ENCODE results near the gene KPNA1.
"Not testable (repeated sequence)": the region's sequence is repeated elsewhere in the genome, so short reads cannot be mapped to it uniquely, and the experiment has no call there.

Gene KPNA1

GRCh38 chr3:122502139-122502538 lies 12.6 kb downstream of the KPNA1 start:
- H3K4me3 ChIP-seq (ENCODE audit: low read depth in 1 of 2, low read length in 2 of 2) = no peak overlapping the region
- H3K4me1 ChIP-seq (ENCODE audit: insufficient read depth, low read length) = peaks cover 15% of the 10 kb centered on the region
- H3K27ac ChIP-seq (ENCODE audit: low read depth, low read length) = no peak overlapping the region
- H3K27me3 ChIP-seq (ENCODE audit: control insufficient read depth in 1 of 2, insufficient read depth in 2 of 2, low read length in 2 of 2) = no peaks in the 10 kb centered on the region
- no peaks in the 10 kb centered on the region for H3K9me3 ChIP-seq (ENCODE audit: low read length)
- no peaks in the 10 kb centered on the region for H3K36me3 ChIP-seq (ENCODE audit: insufficient read depth, low read length)
- no peak overlapping the region for H3K9ac ChIP-seq (ENCODE audit: low read length)

- H3K27ac ChIP-seq (ENCODE audit: low read depth, low read length); H3K9me3 ChIP-seq (ENCODE audit: low read length); H3K4me3 ChIP-seq (ENCODE audit: low read depth in 1 of 2, low read length in 2 of 2); H3K36me3 ChIP-seq (ENCODE audit: insufficient read depth, low read length); H3K27me3 ChIP-seq (ENCODE audit: control insufficient read depth in 1 of 2, insufficient read depth in 2 of 2, low read length in 2 of 2); H3K9ac ChIP-seq (ENCODE audit: low read length): not testable (repeated sequence)
- H3K4me1 ChIP-seq (ENCODE audit: insufficient read depth, low read length) = peaks cover 11% of the 10 kb centered on the region
Measured at GRCh38 chr3:122500964-122501363, 13.8 kb downstream of the KPNA1 start.

GRCh38 chr3:122498152-122498551 lies 16.6 kb downstream of the KPNA1 start:
- Histone ChIP-seq H3K9me3 (ENCODE audit: low read length) (no peaks in the 10 kb centered on the region), H3K27ac (ENCODE audit: low read depth, low read length) (no peak overlapping the region), H3K27me3 (ENCODE audit: control insufficient read depth in 1 of 2, insufficient read depth in 2 of 2, low read length in 2 of 2) (no peaks in the 10 kb centered on the region), H3K36me3 (ENCODE audit: insufficient read depth, low read length) (peaks cover 24% of the 10 kb centered on the region), H3K4me1 (ENCODE audit: insufficient read depth, low read length) (peaks cover 7% of the 10 kb centered on the region), H3K4me3 (ENCODE audit: low read depth in 1 of 2, low read length in 2 of 2) (no peak overlapping the region), H3K9ac (ENCODE audit: low read length) (no peak overlapping the region)

GRCh38 chr3:122497425-122497824 lies 17.3 kb downstream of the KPNA1 start:
- peaks cover 28% of the 10 kb centered on the region for H3K36me3 ChIP-seq (ENCODE audit: insufficient read depth, low read length)
- no peak overlapping the region for H3K27ac ChIP-seq (ENCODE audit: low read depth, low read length)
- no peaks in the 10 kb centered on the region for H3K27me3 ChIP-seq (ENCODE audit: control insufficient read depth in 1 of 2, insufficient read depth in 2 of 2, low read length in 2 of 2)
- H3K9ac ChIP-seq (ENCODE audit: low read length) = no peak overlapping the region
- peaks cover 4% of the 10 kb centered on the region for H3K4me1 ChIP-seq (ENCODE audit: insufficient read depth, low read length)
- H3K4me3 ChIP-seq (ENCODE audit: low read depth in 1 of 2, low read length in 2 of 2) = no peak overlapping the region
- H3K9me3 ChIP-seq (ENCODE audit: low read length) = no peaks in the 10 kb centered on the region

GRCh38 chr3:122496508-122496907 lies 18.2 kb downstream of the KPNA1 start:
- Histone ChIP-seq H3K9me3 (ENCODE audit: low read length) (no peaks in the 10 kb centered on the region), H3K9ac (ENCODE audit: low read length) (no peak overlapping the region), H3K36me3 (ENCODE audit: insufficient read depth, low read length) (peaks cover 28% of the 10 kb centered on the region), H3K27me3 (ENCODE audit: control insufficient read depth in 1 of 2, insufficient read depth in 2 of 2, low read length in 2 of 2) (no peaks in the 10 kb centered on the region), H3K27ac (ENCODE audit: low read depth, low read length) (no peak overlapping the region), H3K4me3 (ENCODE audit: low read depth in 1 of 2, low read length in 2 of 2) (no peak overlapping the region), H3K4me1 (ENCODE audit: insufficient read depth, low read length) (no peaks in the 10 kb centered on the region)

- Histone ChIP-seq H3K27me3 (ENCODE audit: control insufficient read depth in 1 of 2, insufficient read depth in 2 of 2, low read length in 2 of 2) (no peaks in the 10 kb centered on the region), H3K36me3 (ENCODE audit: insufficient read depth, low read length) (peaks cover 35% of the 10 kb centered on the region), H3K4me1 (ENCODE audit: insufficient read depth, low read length) (no peaks in the 10 kb centered on the region)
Measured at GRCh38 chr3:122493296-122493695, 21.4 kb downstream of the KPNA1 start.

GRCh38 chr3:122488262-122488973 lies 26.3 kb downstream of the KPNA1 start:
- Histone ChIP-seq H3K4me1 (ENCODE audit: insufficient read depth, low read length) (no peaks in the 10 kb centered on the region), H3K4me3 (ENCODE audit: low read depth in 1 of 2, low read length in 2 of 2) (no peak overlapping the region), H3K9ac (ENCODE audit: low read length) (no peak overlapping the region), H3K27ac (ENCODE audit: low read depth, low read length) (no peak overlapping the region), H3K36me3 (ENCODE audit: insufficient read depth, low read length) (peaks cover 13% of the 10 kb centered on the region), H3K9me3 (ENCODE audit: low read length) (no peaks in the 10 kb centered on the region), H3K27me3 (ENCODE audit: control insufficient read depth in 1 of 2, insufficient read depth in 2 of 2, low read length in 2 of 2) (no peaks in the 10 kb centered on the region)

More at GRCh38 chr3:122493296-122493695, 21.4 kb downstream of the KPNA1 start:
- Histone ChIP-seq H3K4me3 (ENCODE audit: low read depth in 1 of 2, low read length in 2 of 2) (no peak overlapping the region), H3K9ac (ENCODE audit: low read length) (no peak overlapping the region), H3K27ac (ENCODE audit: low read depth, low read length) (no peak overlapping the region), H3K9me3 (ENCODE audit: low read length) (no peaks in the 10 kb centered on the region)

- Histone ChIP-seq H3K36me3 (ENCODE audit: insufficient read depth, low read length) (peaks cover 2% of the 10 kb centered on the region), H3K4me3 (ENCODE audit: low read depth in 1 of 2, low read length in 2 of 2) (no peak overlapping the region), H3K4me1 (ENCODE audit: insufficient read depth, low read length) (peaks cover 5% of the 10 kb centered on the region), H3K27ac (ENCODE audit: low read depth, low read length) (no peak overlapping the region), H3K9me3 (ENCODE audit: low read length) (no peaks in the 10 kb centered on the region), H3K27me3 (ENCODE audit: control insufficient read depth in 1 of 2, insufficient read depth in 2 of 2, low read length in 2 of 2) (no peaks in the 10 kb centered on the region), H3K9ac (ENCODE audit: low read length) (no peak overlapping the region)
Measured at GRCh38 chr3:122484985-122485384, 29.8 kb downstream of the KPNA1 start.

GRCh38 chr3:122481390-122481789 lies 33.3 kb downstream of the KPNA1 start:
- H3K36me3 ChIP-seq (ENCODE audit: insufficient read depth, low read length) = no peaks in the 10 kb centered on the region
- no peak overlapping the region for H3K4me3 ChIP-seq (ENCODE audit: low read depth in 1 of 2, low read length in 2 of 2)
- no peak overlapping the region for H3K9ac ChIP-seq (ENCODE audit: low read length)
- H3K27ac ChIP-seq (ENCODE audit: low read depth, low read length) = no peak overlapping the region
- H3K9me3 ChIP-seq (ENCODE audit: low read length) = no peaks in the 10 kb centered on the region
- peaks cover 5% of the 10 kb centered on the region for H3K4me1 ChIP-seq (ENCODE audit: insufficient read depth, low read length)
- no peaks in the 10 kb centered on the region for H3K27me3 ChIP-seq (ENCODE audit: control insufficient read depth in 1 of 2, insufficient read depth in 2 of 2, low read length in 2 of 2)

GRCh38 chr3:122476532-122476931 lies 38.2 kb downstream of the KPNA1 start:
- no peak overlapping the region for H3K9ac ChIP-seq (ENCODE audit: low read length)
- no peak overlapping the region for H3K27ac ChIP-seq (ENCODE audit: low read depth, low read length)
- no peak overlapping the region for H3K4me3 ChIP-seq (ENCODE audit: low read depth in 1 of 2, low read length in 2 of 2)
- no peaks in the 10 kb centered on the region for H3K9me3 ChIP-seq (ENCODE audit: low read length)
- no peaks in the 10 kb centered on the region for H3K4me1 ChIP-seq (ENCODE audit: insufficient read depth, low read length)
- no peaks in the 10 kb centered on the region for H3K27me3 ChIP-seq (ENCODE audit: control insufficient read depth in 1 of 2, insufficient read depth in 2 of 2, low read length in 2 of 2)
- no peaks in the 10 kb centered on the region for H3K36me3 ChIP-seq (ENCODE audit: insufficient read depth, low read length)

GRCh38 chr3:122475316-122475715 lies 39.4 kb downstream of the KPNA1 start:
- no peak overlapping the region for H3K4me3 ChIP-seq (ENCODE audit: low read depth in 1 of 2, low read length in 2 of 2)
- H3K9ac ChIP-seq (ENCODE audit: low read length) = no peak overlapping the region
- no peaks in the 10 kb centered on the region for H3K4me1 ChIP-seq (ENCODE audit: insufficient read depth, low read length)
- no peaks in the 10 kb centered on the region for H3K27me3 ChIP-seq (ENCODE audit: control insufficient read depth in 1 of 2, insufficient read depth in 2 of 2, low read length in 2 of 2)
- H3K36me3 ChIP-seq (ENCODE audit: insufficient read depth, low read length) = no peaks in the 10 kb centered on the region
- H3K27ac ChIP-seq (ENCODE audit: low read depth, low read length) = no peak overlapping the region
- no peaks in the 10 kb centered on the region for H3K9me3 ChIP-seq (ENCODE audit: low read length)

- peaks cover 4% of the 10 kb centered on the region for H3K36me3 ChIP-seq (ENCODE audit: insufficient read depth, low read length)
- H3K27me3 ChIP-seq (ENCODE audit: control insufficient read depth in 1 of 2, insufficient read depth in 2 of 2, low read length in 2 of 2) = no peaks in the 10 kb centered on the region
- H3K4me1 ChIP-seq (ENCODE audit: insufficient read depth, low read length) = peaks cover 7% of the 10 kb centered on the region
- H3K9ac ChIP-seq (ENCODE audit: low read length) = no peak overlapping the region
- H3K27ac ChIP-seq (ENCODE audit: low read depth, low read length) = no peak overlapping the region
- no peak overlapping the region for H3K4me3 ChIP-seq (ENCODE audit: low read depth in 1 of 2, low read length in 2 of 2)
- no peaks in the 10 kb centered on the region for H3K9me3 ChIP-seq (ENCODE audit: low read length)
Measured at GRCh38 chr3:122469659-122470058, 45.1 kb downstream of the KPNA1 start.
